Astrocyte (in vitro differentiated cells and primary cell): Measurements from ENCODE around the gene SPON2.

Experiments
- EZH2 ChIP-seq: IDR thresholded peaks from 2 replicates; pipeline ENCODE4 v1.6.1; 2012; ENCODE audit warnings: mild to moderate bottlenecking, low read length, inconsistent platforms; ENCODE audit not compliant: insufficient read depth
- TF ChIP-seq, protein P1 (sequence below): IDR thresholded peaks from 2 replicates; pipeline ENCODE4 v1.5.1; 2011; ENCODE audit warnings: low read depth, mild to moderate bottlenecking, inconsistent platforms, low read length, moderate library complexity; ENCODE audit not compliant: insufficient read depth

- no peak for TF ChIP-seq EZH2
- TF ChIP-seq, protein P1, sequence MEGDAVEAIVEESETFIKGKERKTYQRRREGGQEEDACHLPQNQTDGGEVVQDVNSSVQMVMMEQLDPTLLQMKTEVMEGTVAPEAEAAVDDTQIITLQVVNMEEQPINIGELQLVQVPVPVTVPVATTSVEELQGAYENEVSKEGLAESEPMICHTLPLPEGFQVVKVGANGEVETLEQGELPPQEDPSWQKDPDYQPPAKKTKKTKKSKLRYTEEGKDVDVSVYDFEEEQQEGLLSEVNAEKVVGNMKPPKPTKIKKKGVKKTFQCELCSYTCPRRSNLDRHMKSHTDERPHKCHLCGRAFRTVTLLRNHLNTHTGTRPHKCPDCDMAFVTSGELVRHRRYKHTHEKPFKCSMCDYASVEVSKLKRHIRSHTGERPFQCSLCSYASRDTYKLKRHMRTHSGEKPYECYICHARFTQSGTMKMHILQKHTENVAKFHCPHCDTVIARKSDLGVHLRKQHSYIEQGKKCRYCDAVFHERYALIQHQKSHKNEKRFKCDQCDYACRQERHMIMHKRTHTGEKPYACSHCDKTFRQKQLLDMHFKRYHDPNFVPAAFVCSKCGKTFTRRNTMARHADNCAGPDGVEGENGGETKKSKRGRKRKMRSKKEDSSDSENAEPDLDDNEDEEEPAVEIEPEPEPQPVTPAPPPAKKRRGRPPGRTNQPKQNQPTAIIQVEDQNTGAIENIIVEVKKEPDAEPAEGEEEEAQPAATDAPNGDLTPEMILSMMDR: no peak
These were observed 33.4 kb upstream of the SPON2 start for GRCh38 chr4:1205586-1206298.
